Hematopoietic multipotent progenitor cell treated with erythropoietin and hydrocortisone succinate and interleukin-3 and kit ligand, for 17 days (in vitro differentiated cells): Measurements from ENCODE around the gene ZNF19.

ENCODE experiments used
- DNase-seq: peaks from one replicate; pipeline ENCODE4 v3.0.0-alpha.2; 2015; ENCODE audit warnings: low spot score

ZNF19 gene

GRCh38 chr16:71490361-71490760 is 1.2 kb upstream of the ZNF19 start:
- peak; percentile 82 for DNase-seq

- peak; percentile 95 for DNase-seq
Observed at GRCh38 chr16:71484006-71484893, 4.9 kb downstream of the ZNF19 start.

DNA sequence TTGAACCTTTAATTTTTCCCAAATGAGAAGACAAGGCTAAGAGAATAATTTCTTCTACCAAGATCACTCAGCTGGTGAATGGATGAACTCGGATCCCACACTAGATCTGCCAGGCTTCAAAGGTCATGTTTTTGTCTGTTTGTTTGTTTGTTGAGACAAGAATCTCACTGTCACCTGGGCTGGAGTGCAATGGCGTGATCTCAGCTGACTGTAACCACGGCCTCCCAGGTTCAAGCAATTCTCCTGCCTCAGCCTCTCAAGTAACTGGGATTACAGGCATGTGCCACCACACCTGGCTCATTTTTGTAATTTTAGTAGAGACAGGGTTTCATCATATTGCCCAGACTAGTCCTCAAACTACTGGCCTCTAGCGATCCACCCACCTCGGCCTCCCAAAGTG is 6.6 kb downstream of the ZNF19 start:
- peak; percentile 47 for DNase-seq

DNA sequence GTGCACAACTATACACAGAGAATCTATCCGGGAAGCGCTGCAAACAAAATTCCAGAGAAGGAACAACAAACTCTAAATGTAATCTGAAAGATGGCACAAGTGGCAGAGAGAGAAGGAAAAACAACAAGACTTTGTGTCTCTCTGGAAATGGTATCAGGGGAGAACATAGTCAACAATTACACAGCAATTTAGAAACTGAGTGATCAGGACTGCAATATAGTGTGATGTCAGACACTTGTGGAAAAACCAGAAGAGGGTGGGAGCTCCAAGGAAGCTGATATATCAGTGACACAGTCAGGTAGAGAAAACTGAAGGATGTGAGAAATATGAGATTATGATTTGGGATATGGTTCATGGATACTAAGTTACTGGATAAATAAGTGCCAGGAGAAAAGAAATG is 8.2 kb downstream of the ZNF19 start:
- DNase-seq, result peak; percentile 89

DNA sequence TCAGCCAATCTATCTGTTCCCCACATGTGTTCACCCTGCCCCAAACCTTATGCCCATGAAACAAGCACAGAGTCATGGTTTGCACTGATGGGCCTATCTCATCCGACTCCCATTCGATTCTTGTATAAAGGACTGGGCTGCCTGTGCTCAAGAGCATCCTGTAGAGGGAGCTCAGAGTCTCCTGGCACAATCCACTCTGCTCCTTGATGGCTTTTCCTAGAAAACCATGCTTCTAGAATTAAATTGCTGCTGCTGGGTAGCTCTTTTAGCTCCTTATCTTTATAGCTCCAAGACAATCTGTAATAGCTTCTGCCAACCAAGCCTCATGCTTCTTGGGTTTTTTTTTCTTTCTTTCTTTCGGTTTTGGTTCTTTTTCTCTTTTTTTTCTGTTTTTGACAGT is 9.7 kb downstream of the ZNF19 start:
- peak; percentile 94 for DNase-seq

GRCh38 chr16:71476457-71477124 is 12.5 kb downstream of the ZNF19 start:
- peak; percentile 59 for DNase-seq

- no peak for DNase-seq
Observed at GRCh38 chr16:71474864-71475263, 14.3 kb downstream of the ZNF19 start.

GRCh38 chr16:71473891-71474290 is 15.2 kb downstream of the ZNF19 start:
- peak; percentile 59 for DNase-seq

DNA sequence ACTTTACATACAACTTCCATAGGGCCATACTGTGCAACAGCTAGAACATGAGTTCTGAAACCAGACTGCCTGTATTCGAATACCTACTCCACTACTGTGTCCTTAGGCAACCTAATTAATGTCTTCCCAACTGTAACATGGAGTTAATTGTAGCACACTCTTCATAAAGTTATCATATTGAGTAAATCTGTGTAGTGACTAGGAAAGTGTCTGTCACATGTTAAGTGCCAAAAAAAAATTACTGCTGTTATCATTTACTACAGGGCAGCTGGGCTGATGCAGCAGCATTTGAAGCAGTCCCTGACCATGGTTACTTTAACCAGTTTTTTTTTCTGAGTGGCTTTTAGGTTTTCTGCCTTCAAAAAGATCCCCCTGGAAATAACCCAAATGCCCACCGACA is 16.2 kb downstream of the ZNF19 start:
- peak; percentile 69 for DNase-seq

GRCh38 chr16:71472051-71472450 is 17.1 kb downstream of the ZNF19 start:
- peak; percentile 16 for DNase-seq

GRCh38 chr16:71467810-71468209 is 21.3 kb downstream of the ZNF19 start:
- DNase-seq, result peak; percentile 32

DNA sequence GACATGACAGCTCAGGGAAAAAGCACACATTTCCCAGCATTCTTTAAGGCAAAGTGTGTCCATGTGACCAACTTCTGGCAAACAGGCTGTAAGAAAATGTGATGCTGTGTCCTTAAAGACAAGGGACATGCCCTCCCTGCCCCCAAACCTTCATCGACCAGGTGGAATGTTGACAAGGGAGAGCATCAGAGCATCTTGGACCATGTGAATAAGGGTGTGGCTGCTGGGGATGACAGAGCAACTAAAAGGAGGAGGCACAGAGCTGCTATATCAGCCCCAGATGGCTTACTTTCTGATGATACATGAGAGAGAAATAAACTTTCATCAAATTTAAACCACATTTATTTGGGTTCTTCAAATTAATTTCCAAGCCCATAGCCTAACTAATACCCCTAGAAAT is 24.9 kb downstream of the ZNF19 start:
- DNase-seq, result peak; percentile 93

DNA sequence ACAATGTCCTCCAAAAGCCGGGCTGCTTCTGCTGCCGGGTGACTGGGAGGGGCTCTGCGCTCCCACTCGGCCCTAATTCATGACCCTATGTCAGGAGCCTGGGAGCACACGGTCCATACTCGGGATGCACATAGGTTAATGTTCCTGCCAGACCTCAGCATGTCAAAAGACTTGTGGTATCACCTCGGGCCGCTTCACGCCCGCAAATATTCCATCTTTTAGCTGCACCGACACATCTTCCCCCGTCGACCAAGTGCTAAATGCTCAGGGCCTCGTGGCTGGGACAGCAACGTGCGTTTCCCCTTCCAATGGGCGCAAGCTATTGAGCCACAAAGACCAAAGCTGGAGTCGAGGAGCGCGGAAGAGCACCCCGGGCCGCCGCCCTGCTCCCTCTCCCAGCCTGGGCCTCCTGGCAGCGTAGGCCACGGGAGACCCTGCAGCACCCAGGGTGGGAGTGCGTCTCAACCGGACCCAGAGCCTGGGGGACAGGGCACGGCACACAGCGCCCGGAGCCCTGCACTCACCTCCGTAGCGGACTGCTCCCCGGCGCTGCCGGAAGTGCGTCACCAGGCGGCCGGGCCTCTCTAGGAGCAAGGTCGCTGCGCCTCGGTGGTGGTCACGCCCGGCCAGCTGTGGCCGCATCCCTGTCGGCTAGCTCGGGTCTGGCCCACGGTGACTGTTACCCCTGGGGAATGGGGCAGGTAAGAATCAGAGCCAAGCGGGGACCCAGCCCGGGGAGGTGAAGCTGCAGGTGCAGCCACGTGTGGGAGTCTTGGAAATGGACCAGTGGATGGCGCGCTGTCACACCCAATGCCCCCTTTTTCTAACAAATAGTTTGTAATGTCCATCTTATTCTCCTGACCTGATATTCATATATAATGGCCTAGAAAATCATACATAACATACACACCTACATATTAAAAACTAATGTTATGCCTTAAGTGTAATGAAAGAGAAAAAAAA is 27.2 kb downstream of the ZNF19 start, which contains the start of gene ZNF23:
Gene ZNF23, minus strand, starts transcription at position 562 of the 963 bp plus-strand sequence. CDS start 5,451 bp downstream, outside the sequence.
- DNase-seq, result peak; percentile 91

GRCh38 chr16:71460941-71461340 is 28.2 kb downstream of the ZNF19 start:
- peak; percentile 75 for DNase-seq

DNA sequence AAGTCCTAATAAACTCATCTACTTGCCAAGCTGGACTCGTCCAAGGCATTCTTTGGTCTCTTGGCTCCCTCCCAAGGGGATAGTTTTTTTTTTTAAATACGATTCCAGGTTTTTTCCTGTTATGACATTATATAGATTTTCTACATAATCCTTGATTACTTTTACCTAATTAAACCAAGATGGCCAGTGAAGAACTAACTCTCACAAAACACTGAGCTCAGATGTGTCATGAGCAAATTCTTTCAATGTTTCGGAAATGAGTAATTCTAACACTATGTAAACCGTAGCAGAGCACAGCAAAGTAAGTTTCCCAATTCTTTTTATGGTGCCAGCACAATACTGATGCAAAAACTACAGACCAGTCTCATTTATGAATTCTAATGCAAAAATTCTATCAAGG is 28.9 kb downstream of the ZNF19 start:
- DNase-seq, result peak; percentile 61

DNA sequence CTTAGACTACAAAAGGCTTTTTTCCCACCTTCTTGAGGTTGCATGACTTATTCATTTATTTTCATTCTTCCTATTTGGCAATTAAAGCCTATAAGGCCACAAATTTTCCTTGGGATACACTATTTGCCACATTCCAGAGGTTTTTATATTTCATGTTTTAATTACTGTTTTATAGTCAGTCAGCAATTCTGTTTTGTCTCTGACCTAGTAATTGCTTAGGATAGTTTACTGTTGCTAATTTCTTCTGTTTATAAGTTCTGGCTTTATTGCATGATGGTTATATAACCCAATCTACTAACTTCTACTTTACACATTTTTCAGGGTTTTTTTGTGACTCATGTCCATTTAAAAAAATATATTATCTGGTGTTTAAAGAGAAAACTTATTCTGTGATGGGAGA is 29.6 kb downstream of the ZNF19 start:
- DNase-seq, result no peak

DNA sequence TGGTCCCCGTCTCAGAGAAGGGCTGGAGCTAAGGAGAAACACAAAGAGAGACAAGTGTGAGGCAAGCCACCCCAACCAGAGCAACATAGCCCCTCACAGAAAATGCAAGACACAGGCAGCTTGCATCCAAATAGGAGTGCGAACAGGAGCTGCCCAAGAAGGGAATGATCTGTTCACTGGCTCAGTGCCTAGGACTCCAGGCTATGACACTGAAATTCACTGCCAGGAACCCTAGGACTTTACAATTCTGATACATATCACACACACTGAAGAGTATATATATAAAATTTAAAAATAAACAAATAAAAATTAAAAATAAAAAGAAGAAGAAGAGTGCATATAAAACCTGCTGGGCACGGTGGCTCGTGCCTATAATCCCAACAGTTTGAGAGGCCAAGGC is 32.3 kb downstream of the ZNF19 start:
- peak; percentile 4 for DNase-seq

DNA sequence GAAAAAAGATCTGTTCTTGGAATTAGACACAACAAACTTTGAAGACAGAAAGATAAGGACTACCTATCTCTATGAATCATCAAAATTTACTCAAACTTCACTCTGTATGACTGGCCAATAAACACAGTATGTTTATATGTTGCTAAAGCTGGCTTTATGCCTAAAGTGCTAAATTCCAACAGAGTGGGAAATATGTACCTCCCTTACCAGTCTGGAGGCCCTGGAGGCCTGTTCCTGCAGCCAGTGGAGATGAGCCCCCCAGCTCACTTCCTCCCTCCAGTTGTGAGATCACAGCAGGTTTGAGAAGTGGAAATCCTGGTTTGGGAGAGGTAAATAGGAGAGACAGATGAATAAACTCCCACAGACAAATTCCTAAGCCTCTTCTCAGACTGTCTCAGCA is 36.1 kb downstream of the ZNF19 start:
- peak; percentile 75 for DNase-seq

DNA sequence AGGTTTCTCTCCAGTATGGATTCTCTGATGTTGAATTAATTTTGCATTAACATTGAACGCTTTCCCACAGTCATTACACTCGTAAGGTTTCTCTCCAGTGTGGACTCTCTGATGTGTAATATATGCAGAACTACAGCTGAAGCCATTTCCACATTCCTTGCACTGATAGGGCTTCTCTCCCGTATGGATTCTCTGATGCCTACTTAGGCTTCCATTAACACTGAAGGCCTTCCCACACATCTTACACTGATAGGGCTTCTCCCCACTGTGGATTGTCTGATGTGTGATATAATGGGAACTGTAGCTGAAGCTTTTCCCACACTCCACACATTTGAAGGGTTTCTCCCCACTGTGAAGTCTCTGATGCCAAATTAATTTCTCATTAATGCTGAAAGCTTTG is 40.1 kb downstream of the ZNF19 start:
- no peak for DNase-seq

DNA sequence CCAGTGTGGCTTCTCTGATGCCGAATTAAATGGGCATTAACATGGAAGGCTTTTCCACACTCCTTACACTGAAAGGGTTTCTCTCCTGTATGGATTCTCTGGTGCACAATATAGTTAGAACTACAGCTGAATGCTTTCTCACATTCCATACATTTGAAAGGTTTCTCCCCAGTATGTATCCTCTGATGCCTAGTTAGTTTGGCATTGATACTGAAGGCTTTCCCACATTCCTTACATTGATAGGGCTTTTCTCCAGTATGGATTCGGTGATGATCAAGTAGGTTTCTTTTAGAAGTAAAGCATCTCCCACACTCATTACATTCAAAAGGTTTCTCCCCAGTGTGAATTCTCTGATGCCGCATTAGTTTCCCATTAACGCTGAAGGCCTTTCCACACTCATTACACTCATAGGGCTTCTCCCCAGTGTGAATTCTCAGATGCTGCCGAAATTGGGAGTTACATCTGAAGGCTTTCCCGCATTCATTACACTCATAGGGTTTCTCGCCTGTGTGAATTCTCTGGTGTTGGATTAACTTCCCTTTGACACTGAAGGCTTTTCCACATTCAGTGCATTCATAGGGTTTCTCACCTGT is 40.8 kb downstream of the ZNF19 start:
- no peak for DNase-seq

GRCh38 chr16:71443714-71444113 is 45.4 kb downstream of the ZNF19 start:
- no peak for DNase-seq

- DNase-seq, result no peak
Observed at GRCh38 chr16:71442051-71442440, 47.1 kb downstream of the ZNF19 start, which contains the start of gene TLE7. Gene TLE7, minus strand, starts transcription at chr16:71442054. Its CDS starts 8,730 bp downstream, at chr16:71433324.
